GM18907 (cell line): ENCODE measurements around the gene CENPH.
"Not testable (repeated sequence)": the region's sequence is repeated elsewhere in the genome, so short reads cannot be mapped to it uniquely, and the experiment has no call there.

Source experiments
- ATAC-seq: cut with Tn5 transposase; IDR thresholded peaks from one replicate; pipeline ENCODE4 v1.9.1; 2021; ENCODE audit warnings: mild to moderate bottlenecking, moderate library complexity; ENCODE audit not compliant: unreplicated experiment

The CENPH gene

GRCh38 chr5:69189162-69190086, at the start of gene CENPH:
CENPH (plus strand) TSS chr5:69189583; CDS start chr5:69189635, 52 bp downstream.
- peak; percentile 94 for ATAC-seq

DNA sequence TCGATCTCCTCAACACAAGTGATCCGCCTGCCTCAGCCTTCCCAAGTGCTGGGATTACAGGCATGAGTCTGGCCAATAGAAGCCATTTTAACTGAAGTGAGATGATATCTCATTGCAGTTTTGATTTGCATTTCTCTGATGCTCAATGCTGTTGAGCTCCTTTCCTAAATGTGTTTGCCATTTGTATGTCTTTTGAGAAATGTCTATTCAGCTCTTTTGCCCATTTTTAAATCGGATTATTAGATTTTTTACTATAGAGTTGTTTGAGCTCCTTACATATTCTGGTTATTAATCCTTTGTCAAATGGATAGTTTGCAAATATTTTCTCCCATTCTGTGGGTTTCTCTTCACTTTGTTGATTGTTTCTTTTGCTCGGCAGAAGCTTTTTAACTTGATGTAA, 49.1 kb upstream of the CENPH start:
- ATAC-seq = not testable (repeated sequence)

- ATAC-seq = no peak
Measured at GRCh38 chr5:69140827-69141226, 48.6 kb upstream of the CENPH start.

GRCh38 chr5:69148576-69148975, 40.8 kb upstream of the CENPH start:
- not testable (repeated sequence) for ATAC-seq

DNA sequence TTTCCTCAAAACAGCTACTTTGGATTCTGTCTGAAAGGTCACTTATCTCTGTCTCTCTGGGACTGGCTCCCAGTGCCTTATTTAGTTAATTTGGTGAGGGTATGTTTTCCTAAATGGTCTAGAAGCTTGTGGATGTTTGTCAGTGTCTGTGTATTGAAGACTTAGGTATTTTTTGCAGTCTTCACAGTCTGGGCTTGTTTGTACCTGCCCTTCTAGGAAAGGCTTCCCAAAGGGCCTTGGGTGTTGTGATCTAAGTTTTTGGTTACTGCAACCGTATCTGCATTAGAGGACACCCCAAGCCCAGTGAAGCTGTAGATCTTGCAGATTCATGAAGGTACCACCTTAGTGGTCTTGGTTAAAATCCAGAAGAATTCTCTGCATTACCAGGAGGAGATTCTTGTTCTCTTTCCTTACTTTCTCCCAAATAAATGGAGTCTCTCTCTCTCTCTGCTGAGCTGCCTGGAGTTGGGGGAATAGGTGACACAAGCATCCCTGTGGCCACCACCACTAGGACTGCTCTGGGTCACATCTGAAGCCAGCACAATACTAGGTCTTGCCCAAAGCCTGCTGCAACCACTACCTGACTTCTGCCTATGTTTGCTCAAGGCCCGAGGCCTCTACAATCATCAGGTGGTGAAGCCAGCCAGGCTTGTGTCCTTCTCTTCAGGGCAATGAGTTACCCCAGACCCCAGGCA, 40.3 kb upstream of the CENPH start:
- ATAC-seq = no peak

- ATAC-seq = no peak
Measured at GRCh38 chr5:69149676-69150010, 39.7 kb upstream of the CENPH start.

DNA sequence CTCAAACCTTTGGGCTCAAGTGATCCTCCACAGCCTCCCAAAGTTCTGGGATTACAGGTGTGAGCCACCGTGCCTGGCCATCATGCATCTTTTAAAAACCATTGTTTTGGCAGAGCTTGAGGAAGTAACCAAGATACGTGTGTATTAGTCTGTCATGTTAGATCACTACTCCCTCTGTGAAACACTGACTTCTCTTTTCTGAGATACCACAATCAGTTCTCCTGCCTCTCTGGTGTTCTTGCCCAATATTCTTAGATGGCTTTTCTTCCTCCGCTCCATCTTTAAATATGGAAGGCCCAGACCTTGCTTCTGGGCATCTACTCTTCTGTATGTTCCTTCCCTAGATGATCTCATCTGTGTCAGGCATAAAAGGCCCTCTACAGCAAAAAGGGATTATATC, 36.7 kb upstream of the CENPH start:
- ATAC-seq = no peak

DNA sequence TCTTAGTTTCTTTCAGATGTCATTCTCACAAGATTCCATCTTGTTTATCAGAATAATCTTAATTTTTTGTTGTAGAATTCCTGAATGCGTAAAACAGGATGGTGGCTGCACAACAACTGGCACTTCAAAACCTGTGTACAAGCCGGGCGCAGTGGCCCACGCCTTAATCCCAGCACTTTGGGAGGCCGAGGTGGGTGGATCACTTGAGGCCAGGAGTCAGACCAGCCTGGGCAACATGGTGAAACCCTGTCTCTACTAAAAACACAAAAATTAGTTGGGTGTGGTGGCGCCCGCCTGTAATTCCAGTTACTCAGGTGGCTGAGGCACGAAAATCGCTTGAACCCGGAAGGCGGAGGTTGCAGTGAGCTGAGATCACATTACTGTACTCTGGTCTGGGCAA, 32.9 kb upstream of the CENPH start:
- ATAC-seq = no peak

DNA sequence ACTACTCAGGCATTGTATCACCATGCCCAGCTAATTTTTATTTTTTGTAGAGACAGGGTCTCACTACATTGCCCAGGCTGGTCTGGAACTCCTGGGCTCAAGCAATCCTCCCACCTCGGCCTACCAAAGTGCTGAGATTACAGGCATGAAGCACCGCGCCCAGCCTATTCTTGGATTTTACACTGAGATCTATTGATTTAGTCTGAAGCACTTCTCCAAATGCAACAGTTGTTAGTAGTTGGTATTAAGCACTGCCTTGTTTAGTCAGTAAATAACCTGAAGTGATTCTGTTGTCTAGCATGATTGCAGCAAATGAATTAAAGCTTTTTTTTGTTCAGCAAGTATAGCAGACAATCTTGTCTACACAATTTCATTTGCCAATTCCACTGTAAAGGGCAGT, 31.3 kb upstream of the CENPH start:
- ATAC-seq = no peak

DNA sequence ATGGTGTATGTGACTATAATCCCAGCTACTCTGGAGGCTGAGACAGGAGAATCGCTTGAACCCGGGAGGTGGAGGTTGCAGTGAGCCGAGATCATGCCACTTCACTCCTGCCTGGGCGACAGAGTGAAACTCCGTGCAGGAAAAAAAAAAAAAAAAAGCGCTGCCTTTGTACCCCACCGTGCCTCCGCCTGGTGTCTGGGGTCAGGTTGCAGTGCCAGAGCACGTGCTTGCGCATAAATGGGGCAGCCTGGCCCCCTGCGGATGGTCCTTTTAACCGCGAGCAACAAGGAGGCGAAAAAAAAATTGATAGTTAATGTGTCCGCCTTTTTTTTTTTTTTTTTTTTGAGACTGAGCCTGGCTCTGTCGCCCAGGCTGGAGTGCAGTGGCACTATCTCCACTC, 28.7 kb upstream of the CENPH start:
- no peak for ATAC-seq

GRCh38 chr5:69166686-69167492, 22.5 kb upstream of the CENPH start, which contains the start of gene CCNB1:
CCNB1 (plus strand) TSS chr5:69167150; CDS start chr5:69167263, 113 bp downstream.
- ATAC-seq = peak; percentile 98

- ATAC-seq = peak; percentile 4
Measured at GRCh38 chr5:69167493-69167855, 21.9 kb upstream of the CENPH start.

- ATAC-seq = no peak
Measured at GRCh38 chr5:69167929-69168328, 21.5 kb upstream of the CENPH start.

- ATAC-seq = no peak
Measured at GRCh38 chr5:69170495-69170894, 18.9 kb upstream of the CENPH start.

DNA sequence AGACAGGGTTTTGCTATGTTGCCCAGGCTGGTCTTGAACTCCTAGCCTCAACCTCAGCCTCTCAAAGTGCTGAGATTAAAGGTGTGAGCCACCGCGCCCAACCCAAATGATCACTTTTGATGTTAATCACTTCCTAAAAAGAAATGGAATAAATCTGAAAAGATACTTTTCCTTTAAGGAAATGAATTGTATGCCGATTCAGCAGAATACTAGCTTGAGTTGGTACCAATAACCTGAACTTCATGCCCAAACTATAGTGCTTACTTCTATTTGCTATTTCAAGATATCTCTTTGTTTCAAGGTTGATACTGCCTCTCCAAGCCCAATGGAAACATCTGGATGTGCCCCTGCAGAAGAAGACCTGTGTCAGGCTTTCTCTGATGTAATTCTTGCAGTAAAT, 18.4 kb upstream of the CENPH start:
- ATAC-seq = no peak

DNA sequence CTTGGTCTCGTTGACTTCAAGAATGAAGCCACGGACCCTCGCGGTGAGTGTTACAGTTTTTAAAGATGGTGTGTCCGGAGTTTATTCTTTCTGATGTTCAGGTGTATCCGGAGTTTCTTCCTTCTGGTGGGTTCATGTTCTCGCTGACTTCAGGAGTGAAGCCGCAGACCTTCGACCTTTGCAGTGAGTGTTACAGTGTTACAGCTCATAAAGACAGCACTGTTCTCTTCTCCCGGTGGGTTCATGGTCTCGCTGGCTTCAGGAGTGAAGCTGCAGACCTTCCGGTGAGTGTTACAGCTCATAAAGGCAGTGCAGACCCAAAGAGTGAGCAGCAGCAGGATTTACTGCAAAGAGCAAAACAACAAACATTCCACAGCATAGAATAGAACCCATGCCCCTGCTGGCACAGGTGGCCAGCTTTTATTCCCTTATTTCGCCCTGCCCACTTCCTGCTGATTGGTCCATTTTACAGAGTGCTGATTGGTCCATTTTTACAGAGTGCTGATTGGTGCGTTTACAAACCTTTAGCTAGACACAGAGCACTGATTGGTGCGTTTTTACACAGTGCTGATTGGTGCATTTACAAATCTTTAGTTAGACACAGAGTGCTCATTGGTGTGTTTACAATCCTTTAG, 7.6 kb upstream of the CENPH start:
- not testable (repeated sequence) for ATAC-seq

- no peak for ATAC-seq
Measured at GRCh38 chr5:69184621-69185020, 4.8 kb upstream of the CENPH start.

DNA sequence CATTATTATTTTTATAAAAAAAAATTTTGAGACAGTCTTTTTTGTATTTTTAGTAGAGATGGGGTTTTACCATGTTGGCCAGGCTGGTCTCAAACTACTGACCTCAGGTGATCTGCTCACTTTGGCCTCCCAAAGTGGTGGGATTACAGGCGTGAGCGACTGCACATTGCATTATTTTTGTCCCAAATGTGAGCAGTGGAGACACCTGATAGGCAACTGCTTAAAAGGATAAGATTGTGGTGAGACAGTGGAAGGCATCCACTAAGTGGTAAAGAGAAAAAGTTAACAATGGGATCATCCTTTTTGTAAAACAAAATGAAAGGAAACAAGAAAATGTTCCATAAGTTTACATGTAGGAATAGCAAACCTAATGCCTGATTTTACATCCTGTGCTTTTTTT, 2.0 kb upstream of the CENPH start:
- no peak for ATAC-seq

DNA sequence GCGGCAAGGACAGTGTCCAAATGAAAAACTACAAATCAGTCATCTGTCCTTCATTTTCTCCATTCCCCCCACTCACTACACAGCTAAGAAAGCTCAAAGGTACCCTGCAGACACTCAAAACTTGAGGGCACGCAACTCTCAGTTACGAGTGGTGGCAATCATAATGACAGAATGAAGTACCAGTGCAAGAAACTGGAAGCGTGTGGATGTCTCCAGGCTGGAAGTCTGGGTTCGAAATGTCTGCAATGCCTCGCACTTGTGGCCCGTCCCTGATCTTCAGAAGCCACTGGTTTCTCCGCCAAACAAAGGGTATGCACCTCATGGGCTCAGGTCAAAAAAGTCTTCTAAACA, 597 bp upstream of the CENPH start:
- no peak for ATAC-seq

- ATAC-seq = no peak
Measured at GRCh38 chr5:69202497-69202896, 13.1 kb downstream of the CENPH start.
